OCI-LY7 (cell line): ENCODE results near the gene SMIM21. TPM values are rescaled to one million over a fixed set of nuclear protein-coding genes. Genes with fewer than 3 reads are reported as not detected.

Source experiments
- BruUV-seq: library from RNA; stranded (reverse); fragments of 400-500 nt; replicated peaks from 2 replicates; lab custom pipeline; 2021; lab: Mats Ljungman, UMichigan
- CTCF ChIA-PET: fragments of 300-600 bp; sonication (Branson Sonifier 250); formaldehyde crosslinking; loops from one replicate; lab custom pipeline; 2022; ENCODE audit warnings: antibody characterized with exemption; ENCODE audit not compliant: unreplicated experiment; lab: Charles Lee
- POLR2A ChIA-PET: fragments of 300-600 bp; sonication (Branson Sonifier 250); formaldehyde crosslinking; loops from one replicate; lab custom pipeline; 2022; ENCODE audit warnings: antibody characterized with exemption; lab: Charles Lee
- DNase-seq: peaks from one replicate; pipeline ENCODE4 v3.0.0-alpha.2; 2015; ENCODE audit warnings: low spot score
- H2AFZ ChIP-seq: fragments of 200-600 bp; sonication (generic), shearing (Covaris generic); 2 replicates; pipeline ENCODE4 v1.6.1; 2014; ENCODE audit warnings: mild to moderate bottlenecking, antibody characterized with exemption, low read length, moderate library complexity
- H3K27ac ChIP-seq: fragments of 200-600 bp; sonication (generic); 2 replicates; pipeline ENCODE4 v1.5.1; 2014; ENCODE audit warnings: mixed run types, low read depth, mild to moderate bottlenecking, moderate library complexity, low read length, inconsistent platforms; ENCODE audit not compliant: poor library complexity, severe bottlenecking
- H3K36me3 ChIP-seq: fragments of 200-600 bp; sonication (generic); 2 replicates; pipeline ENCODE4 v1.6.1; 2014; ENCODE audit warnings: mild to moderate bottlenecking, antibody characterized with exemption, low read length, moderate library complexity, mixed read lengths; ENCODE audit not compliant: insufficient read depth
- H3K4me1 ChIP-seq: fragments of 200-600 bp; sonication (generic); 2 replicates; pipeline ENCODE4 v1.5.1; 2014; ENCODE audit warnings: mild to moderate bottlenecking, low read length; ENCODE audit not compliant: insufficient read depth, poor library complexity, severe bottlenecking
- H3K4me2 ChIP-seq: fragments of 200-600 bp; sonication (generic); 2 replicates; pipeline ENCODE4 v1.6.1; 2014; ENCODE audit warnings: mild to moderate bottlenecking, low read length
- H3K4me3 ChIP-seq: fragments of 200-600 bp; sonication (generic); 2 replicates; pipeline ENCODE4 v1.5.1; 2014; ENCODE audit warnings: mild to moderate bottlenecking, low read depth, low read length; ENCODE audit not compliant: poor library complexity, severe bottlenecking
- H3K79me2 ChIP-seq: fragments of 200-600 bp; sonication (generic); 2 replicates; pipeline ENCODE4 v1.6.1; 2016; ENCODE audit warnings: low read depth, mild to moderate bottlenecking, low read length, moderate library complexity, mixed read lengths; ENCODE audit not compliant: insufficient read depth
- H3K9me2 ChIP-seq: fragments of 200-600 bp; sonication (generic); 2 replicates; pipeline ENCODE4 v1.6.1; 2016; ENCODE audit warnings: mild to moderate bottlenecking, low read length, mixed read lengths; ENCODE audit not compliant: insufficient read depth
- H3K9me3 ChIP-seq: fragments of 200-600 bp; sonication (generic); 2 replicates; pipeline ENCODE4 v1.6.1; 2014; ENCODE audit warnings: mild to moderate bottlenecking, mixed run types, low read length, mixed read lengths
- H4K20me1 ChIP-seq: fragments of 200-600 bp; sonication (generic); 2 replicates; pipeline ENCODE4 v1.6.1; 2014; ENCODE audit warnings: mild to moderate bottlenecking, antibody characterized with exemption, low read length, moderate library complexity, mixed read lengths; ENCODE audit not compliant: insufficient read depth
- CTCF ChIP-seq: fragments of 200-600 bp; sonication (generic); conservative IDR thresholded peaks from 2 replicates; pipeline ENCODE4 v1.5.1; 2014; ENCODE audit warnings: mild to moderate bottlenecking, antibody characterized with exemption, low read length, moderate library complexity, mixed read lengths
- EZH2phosphoT487 ChIP-seq: fragments of 200-600 bp; sonication (generic); IDR thresholded peaks from 2 replicates; pipeline ENCODE4 v1.6.1; 2018; ENCODE audit warnings: low read depth, borderline replicate concordance, mild to moderate bottlenecking, mixed run types, antibody characterized with exemption, low read length, moderate library complexity, mixed read lengths
- intact Hi-C: fragments of 100-400 bp; cut with micrococcal nuclease; formaldehyde crosslinking; loops from one replicate; pipeline ENCODE4 v1.10.0; 2022; ENCODE audit not compliant: unreplicated experiment
- total RNA-seq, 2 experiments: library from RNA; depleted of rRNA in 1 of 2; stranded (reverse); fragments of >200 nt in 1 of 2; shearing (Covaris generic) in 1 of 2; gene quantifications; 2 replicates each; pipeline ENCODE4 v1.2.3, GENCODE V29; 2014 to 2022

The SMIM21 gene
- total RNA-seq, 2 experiments from 2014 or later = not detected

DNA sequence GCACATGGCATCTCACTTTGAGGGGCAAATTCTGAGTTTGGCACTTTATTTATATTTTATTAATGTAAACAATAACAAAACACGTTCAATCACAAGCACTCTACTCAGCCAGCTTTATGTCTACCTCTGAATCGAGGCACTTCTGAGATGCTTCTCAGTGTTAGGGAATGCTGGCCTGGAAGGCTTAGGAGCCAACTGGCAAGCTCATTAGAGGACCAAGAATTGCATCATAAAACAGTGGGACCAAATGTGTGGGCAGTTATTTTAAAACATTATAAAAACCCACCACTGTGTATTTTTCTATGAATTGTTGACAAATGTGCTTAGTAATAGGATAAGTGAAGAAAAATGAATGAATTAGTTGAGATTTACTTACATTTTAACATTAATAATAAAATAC is 46.8 kb upstream of the SMIM21 start:
- no peaks in the 10 kb centered on the region for H4K20me1 ChIP-seq
- no peak for DNase-seq
- H3K27ac ChIP-seq = no peak overlapping the region
- H3K9me2 ChIP-seq = no peaks in the 10 kb centered on the region
- H3K4me3 ChIP-seq = no peak overlapping the region
- no peak overlapping the region for H2AFZ ChIP-seq
- no peak for TF ChIP-seq CTCF
- TF ChIP-seq EZH2phosphoT487 = no peak
- H3K4me1 ChIP-seq = no peaks in the 10 kb centered on the region
- no peak overlapping the region for H3K4me2 ChIP-seq
- ChIA-PET POLR2A (no interaction called here), CTCF (no interaction called here)
- no peaks in the 10 kb centered on the region for H3K9me3 ChIP-seq
- no peaks in the 10 kb centered on the region for H3K36me3 ChIP-seq
- H3K79me2 ChIP-seq = no peaks in the 10 kb centered on the region
- intact Hi-C loops = no loop called here
- no TSS peak for BruUV-seq

GRCh38 chr18:75473316-75473715 is 45.8 kb upstream of the SMIM21 start:
- DNase-seq = no peak
- ChIA-PET POLR2A (no interaction called here), CTCF (no interaction called here)
- Histone ChIP-seq H4K20me1 (no peaks in the 10 kb centered on the region), H3K4me3 (no peak overlapping the region), H3K79me2 (no peaks in the 10 kb centered on the region), H2AFZ (no peak overlapping the region), H3K36me3 (no peaks in the 10 kb centered on the region), H3K9me3 (no peaks in the 10 kb centered on the region), H3K9me2 (no peaks in the 10 kb centered on the region), H3K4me1 (no peaks in the 10 kb centered on the region), H3K4me2 (no peak overlapping the region), H3K27ac (no peak overlapping the region)
- BruUV-seq = no TSS peak
- intact Hi-C loops = no loop called here
- no peak for TF ChIP-seq CTCF

- Histone ChIP-seq H3K9me3 (no peaks in the 10 kb centered on the region), H2AFZ (no peak overlapping the region), H3K4me3 (no peak overlapping the region), H3K4me1 (no peaks in the 10 kb centered on the region), H4K20me1 (no peaks in the 10 kb centered on the region), H3K4me2 (no peak overlapping the region), H3K9me2 (no peaks in the 10 kb centered on the region), H3K27ac (no peak overlapping the region), H3K36me3 (no peaks in the 10 kb centered on the region), H3K79me2 (no peaks in the 10 kb centered on the region)
- ChIA-PET CTCF (no interaction called here), POLR2A (no interaction called here)
- no peak for TF ChIP-seq CTCF
- no peak for TF ChIP-seq EZH2phosphoT487
- DNase-seq = no peak
- intact Hi-C loops = no loop called here
- no TSS peak for BruUV-seq
Measured at GRCh38 chr18:75472906-75473305, 45.4 kb upstream of the SMIM21 start.
